IMR-90 (cell line): ENCODE results near the gene ZNF766. TPM values are rescaled to one million over a fixed set of nuclear protein-coding genes. Genes with fewer than 3 reads are reported as not detected.

ENCODE experiments used
- ATAC-seq: fragments of 200-7000 bp; cut with Tn5 transposase; 2 replicates; pipeline ENCODE4 v1.9.1; 2020; ENCODE audit warnings: low read depth, mild to moderate bottlenecking, moderate library complexity
- BruUV-seq: library from RNA; stranded (reverse); fragments of 400-500 nt; replicated peaks from 2 replicates; lab custom pipeline; 2021; lab: Mats Ljungman, UMichigan
- CTCF ChIA-PET: fragments of 300-600 bp; formaldehyde crosslinking; extraction: SDS; loops from one replicate; lab custom pipeline; 2021; ENCODE audit warnings: antibody characterized with exemption; lab: Yijun Ruan, JAX
- POLR2A ChIA-PET: fragments of 300-600 bp; sonication (Branson Sonifier 250); formaldehyde crosslinking; loops from one replicate; lab custom pipeline; 2022; ENCODE audit warnings: antibody characterized with exemption; ENCODE audit not compliant: unreplicated experiment; lab: Charles Lee
- DNase-seq: peaks from one replicate; pipeline ENCODE4 v3.0.0; 2013
- H2AFZ ChIP-seq: replicated peaks from 2 replicates; pipeline ENCODE3; 2013; ENCODE audit warnings: low read length, mild to moderate bottlenecking; ENCODE audit not compliant: poor library complexity
- H2AK5ac ChIP-seq: 2 replicates; pipeline ENCODE4 v1.6.1; 2013; ENCODE audit warnings: low read depth, low read length, inconsistent platforms
- H2AK9ac ChIP-seq: replicated peaks from 2 replicates; pipeline ENCODE3; 2013; ENCODE audit warnings: mild to moderate bottlenecking, low read depth, low read length, moderate library complexity; ENCODE audit not compliant: poor library complexity
- H2BK120ac ChIP-seq: 2 replicates; pipeline ENCODE4 v1.6.1; 2013; ENCODE audit warnings: low read depth, low read length, inconsistent platforms
- H2BK15ac ChIP-seq: 3 replicates; pipeline ENCODE4 v1.6.1; 2013; ENCODE audit warnings: low read depth, low read length, inconsistent platforms
- H2BK20ac ChIP-seq: 2 replicates; pipeline ENCODE4 v1.6.1; 2013; ENCODE audit warnings: low read depth, mild to moderate bottlenecking, inconsistent platforms, low read length, moderate library complexity
- H2BK5ac ChIP-seq: 2 replicates; pipeline ENCODE4 v1.6.1; 2013; ENCODE audit warnings: mild to moderate bottlenecking, low read depth, low read length, inconsistent platforms; ENCODE audit not compliant: poor library complexity, severe bottlenecking
- H3K14ac ChIP-seq: replicated peaks from 2 replicates; pipeline ENCODE4 v1.6.1; 2013; ENCODE audit warnings: low read depth, low read length, inconsistent platforms
- H3K18ac ChIP-seq: 2 replicates; pipeline ENCODE4 v1.6.1; 2013; ENCODE audit warnings: low read depth, low read length, control low read depth
- H3K23ac ChIP-seq: 2 replicates; pipeline ENCODE4 v1.6.1; 2013; ENCODE audit warnings: low read depth, low read length, inconsistent platforms
- H3K27ac ChIP-seq: 2 replicates; pipeline ENCODE4 v1.5.1; 2013; ENCODE audit warnings: mild to moderate bottlenecking, control low read depth, low read length; ENCODE audit not compliant: insufficient read depth
- H3K27me3 ChIP-seq: 2 replicates; pipeline ENCODE4 v1.6.1; 2013; ENCODE audit warnings: low read length; ENCODE audit not compliant: control insufficient read depth, insufficient read depth
- H3K36me3 ChIP-seq: 2 replicates; pipeline ENCODE4 v1.6.1; 2013; ENCODE audit warnings: low read length, mixed read lengths; ENCODE audit not compliant: control insufficient read depth, insufficient read depth
- H3K4ac ChIP-seq: 2 replicates; pipeline ENCODE4 v1.6.1; 2013; ENCODE audit warnings: low read depth, low read length, inconsistent platforms
- H3K4me1 ChIP-seq: 2 replicates; pipeline ENCODE4 v1.6.1; 2013; ENCODE audit warnings: low read length, mixed read lengths; ENCODE audit not compliant: control insufficient read depth, insufficient read depth
- H3K4me2 ChIP-seq: 2 replicates; pipeline ENCODE4 v1.6.1; 2013; ENCODE audit warnings: low read depth, mild to moderate bottlenecking, control low read depth, low read length, moderate library complexity
- H3K4me3 ChIP-seq: 2 replicates; pipeline ENCODE4 v1.5.1; 2013; ENCODE audit warnings: low read depth, mild to moderate bottlenecking, control low read depth, low read length, moderate library complexity; ENCODE audit not compliant: insufficient read depth
- H3K56ac ChIP-seq: 2 replicates; pipeline ENCODE4 v1.6.1; 2013; ENCODE audit warnings: low read length, inconsistent platforms; ENCODE audit not compliant: insufficient read depth; ENCODE audit errors: extremely low read depth
- H3K79me1 ChIP-seq, 2 experiments: 2 replicates each; pipeline ENCODE4 v1.6.1; 2013; ENCODE audit warnings: low read length in 2 of 2, inconsistent platforms in 1 of 2, low read depth in 1 of 2
- H3K9ac ChIP-seq: 2 replicates; pipeline ENCODE4 v1.6.1; 2013; ENCODE audit warnings: low read depth, low read length, control low read depth
- H3K9me1 ChIP-seq: 2 replicates; pipeline ENCODE4 v1.6.1; 2013; ENCODE audit warnings: low read length, inconsistent platforms; ENCODE audit not compliant: insufficient read depth
- H3K9me3 ChIP-seq: 2 replicates; pipeline ENCODE4 v1.6.1; 2013; ENCODE audit warnings: low read length; ENCODE audit not compliant: control insufficient read depth, insufficient read depth
- H4K20me1 ChIP-seq: 2 replicates; pipeline ENCODE4 v1.6.1; 2013; ENCODE audit warnings: low read length, inconsistent platforms; ENCODE audit not compliant: insufficient read depth
- H4K5ac ChIP-seq: 2 replicates; pipeline ENCODE4 v1.6.1; 2013; ENCODE audit warnings: mild to moderate bottlenecking, low read depth, low read length, control low read depth
- H4K8ac ChIP-seq, 2 experiments: 2 replicates each; pipeline ENCODE4 v1.6.1; 2013; ENCODE audit warnings: low read depth in 2 of 2, low read length in 2 of 2, control low read depth in 1 of 2, inconsistent platforms in 1 of 2
- H4K91ac ChIP-seq: 2 replicates; pipeline ENCODE4 v1.6.1; 2013; ENCODE audit warnings: low read depth, low read length, inconsistent platforms; ENCODE audit not compliant: insufficient read depth
- BHLHE40 ChIP-seq: fragments of 150-350 bp; IDR thresholded peaks from 2 replicates; pipeline ENCODE4 v1.6.1; 2016; ENCODE audit warnings: mild to moderate bottlenecking, low read depth, low read length
- CEBPB ChIP-seq: IDR thresholded peaks from 2 replicates; pipeline ENCODE4 v1.6.1; 2012; ENCODE audit warnings: low read depth, low read length, improper control_type of control experiment
- CHD1 ChIP-seq: IDR thresholded peaks from 2 replicates; pipeline ENCODE4 v1.6.1; 2012; ENCODE audit warnings: low read depth, low read length, improper control_type of control experiment
- FOS ChIP-seq: fragments of 150-350 bp; IDR thresholded peaks from 2 replicates; pipeline ENCODE4 v1.6.1; 2016; ENCODE audit warnings: low read depth, low read length
- MAFK ChIP-seq: IDR thresholded peaks from 2 replicates; pipeline ENCODE4 v1.6.1; 2012; ENCODE audit warnings: low read depth, low read length, improper control_type of control experiment
- MAZ ChIP-seq: IDR thresholded peaks from 2 replicates; pipeline ENCODE4 v1.6.1; 2012; ENCODE audit warnings: low read depth, mild to moderate bottlenecking, low read length, improper control_type of control experiment, moderate library complexity, borderline replicate concordance
- MXI1 ChIP-seq: IDR thresholded peaks from 2 replicates; pipeline ENCODE4 v1.6.1; 2012; ENCODE audit warnings: low read depth, mild to moderate bottlenecking, low read length, moderate library complexity, borderline replicate concordance
- NFE2L2 ChIP-seq: fragments of 150-350 bp; IDR thresholded peaks from 2 replicates; pipeline ENCODE4 v1.6.1; 2016; ENCODE audit warnings: low read depth, mild to moderate bottlenecking, low read length
- POLR2A ChIP-seq: IDR thresholded peaks from 2 replicates; pipeline ENCODE4 v1.6.1; 2012; ENCODE audit warnings: mild to moderate bottlenecking, low read depth, low read length
- RAD21 ChIP-seq: IDR thresholded peaks from 2 replicates; pipeline ENCODE4 v1.6.1; 2012; ENCODE audit warnings: low read length, improper control_type of control experiment
- RFX5 ChIP-seq: IDR thresholded peaks from 2 replicates; pipeline ENCODE4 v1.8.0; 2012; ENCODE audit warnings: low read depth, mild to moderate bottlenecking, low read length, moderate library complexity
- SMC3 ChIP-seq: fragments of 150-350 bp; IDR thresholded peaks from 2 replicates; pipeline ENCODE4 v1.6.1; 2016; ENCODE audit warnings: low read depth, mild to moderate bottlenecking, antibody characterized with exemption, low read length, moderate library complexity
- WGBS, 2 experiments: methylation state at CpG; one replicate each; pipeline versions ENCODE4 v1.1.5 to v1.1.7; 2013; ENCODE audit warnings: missing lambda C conversion rate in 2 of 2; ENCODE audit not compliant: insufficient read length in 1 of 2; ENCODE audit errors: extremely low coverage in 2 of 2; 5-methylcytosine and 5-hydroxymethylcytosine counted together
- dilution Hi-C: fragments of 300-500 bp; cut with HindIII; formaldehyde crosslinking; loops from one replicate; pipeline ENCODE4 v1.14.3; 2018; ENCODE audit warnings: low sequenced_read_pairs; ENCODE audit not compliant: unreplicated experiment
- in situ Hi-C: fragments of 300-500 bp; cut with MboI; formaldehyde crosslinking; loops from 3 replicates; pipeline ENCODE4 v1.14.3; 2019; ENCODE audit warnings: low sequenced_read_pairs, inconsistent platforms, mixed read lengths
- intact Hi-C: fragments of 100-400 bp; cut with micrococcal nuclease; formaldehyde crosslinking; loops from 2 replicates; pipeline ENCODE4 v1.10.0; 2022
- polyA plus RNA-seq, 3 experiments: library from polyadenylated mRNA; depleted of rRNA; stranded (reverse); fragments of >200 nt; gene quantifications; 2 replicates each; pipeline ENCODE4 v1.2.3, GENCODE V29; 2012; ENCODE audit warnings: low replicate concordance in 1 of 3
- total RNA-seq: library from RNA; depleted of rRNA; stranded (reverse); fragments of >200 nt; gene quantifications from 2 replicates; pipeline ENCODE4 v1.2.3, GENCODE V29; 2012
- TF ChIP-seq, protein P1 (sequence below): conservative IDR thresholded peaks from 2 replicates; pipeline ENCODE4 v1.5.1; 2012; ENCODE audit warnings: mild to moderate bottlenecking, low read depth, low read length, improper control_type of control experiment
- TF ChIP-seq, protein P2 (sequence below): fragments of 150-350 bp; IDR thresholded peaks from 2 replicates; pipeline ENCODE4 v1.6.1; 2016; ENCODE audit warnings: low read depth, mild to moderate bottlenecking, low read length, moderate library complexity, borderline replicate concordance
- TF ChIP-seq, protein P3 (sequence below): fragments of 150-350 bp; IDR thresholded peaks from 2 replicates; pipeline ENCODE4 v1.6.1; 2017; ENCODE audit warnings: mild to moderate bottlenecking, antibody characterized with exemption, low read length, low read depth

The ZNF766 gene
- total and polyA plus RNA-seq, 2 of the 4 experiments (the other 2 are of a cell fraction), result 4.9 to 20.4 TPM

DNA sequence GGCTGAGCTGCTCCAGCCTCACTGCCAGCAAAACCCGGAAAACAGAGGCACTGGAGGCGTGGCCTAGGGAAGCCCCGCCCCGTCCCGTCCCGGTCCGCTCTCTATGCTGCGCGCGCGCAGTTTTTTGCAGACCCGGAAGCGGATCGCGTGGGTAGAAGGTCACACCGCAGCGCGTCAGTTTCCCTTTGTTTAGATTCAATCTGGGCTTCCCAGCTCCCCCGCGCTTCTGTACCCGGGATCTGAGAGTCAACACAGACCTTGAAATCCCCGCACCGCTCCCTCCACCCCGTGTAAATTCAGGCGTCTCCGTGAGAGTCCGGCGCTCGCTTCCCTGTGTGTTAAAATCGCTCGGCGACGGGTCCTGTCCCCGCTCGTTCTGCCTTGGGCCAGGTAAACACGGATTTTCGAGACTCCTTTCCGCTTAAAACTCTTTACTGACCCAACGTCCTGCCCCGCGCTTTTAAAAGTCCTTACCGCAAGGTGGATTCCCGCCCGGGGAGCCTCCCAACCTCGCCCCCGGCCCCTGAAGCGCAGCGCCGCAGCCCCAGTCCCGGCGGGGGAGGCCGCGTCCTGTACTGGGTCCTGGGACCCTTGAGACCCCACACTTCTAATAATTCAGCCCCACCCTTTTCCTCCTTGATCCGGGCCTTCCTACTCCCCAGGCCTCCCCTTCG lies 66.9 kb downstream of the ZNF766 start, which contains the start of gene ZNF610:
ZNF610 (plus strand) TSS at position 127 of the 674 bp plus-strand sequence. CDS start 12,930 bp downstream, outside the sequence.
- BruUV-seq, result no TSS peak
- no peak for TF ChIP-seq CEBPB
- peak; percentile 54 for TF ChIP-seq MXI1
- no peak for TF ChIP-seq NFE2L2
- TF ChIP-seq POLR2A, result peak; percentile 87
- TF ChIP-seq, protein P1, sequence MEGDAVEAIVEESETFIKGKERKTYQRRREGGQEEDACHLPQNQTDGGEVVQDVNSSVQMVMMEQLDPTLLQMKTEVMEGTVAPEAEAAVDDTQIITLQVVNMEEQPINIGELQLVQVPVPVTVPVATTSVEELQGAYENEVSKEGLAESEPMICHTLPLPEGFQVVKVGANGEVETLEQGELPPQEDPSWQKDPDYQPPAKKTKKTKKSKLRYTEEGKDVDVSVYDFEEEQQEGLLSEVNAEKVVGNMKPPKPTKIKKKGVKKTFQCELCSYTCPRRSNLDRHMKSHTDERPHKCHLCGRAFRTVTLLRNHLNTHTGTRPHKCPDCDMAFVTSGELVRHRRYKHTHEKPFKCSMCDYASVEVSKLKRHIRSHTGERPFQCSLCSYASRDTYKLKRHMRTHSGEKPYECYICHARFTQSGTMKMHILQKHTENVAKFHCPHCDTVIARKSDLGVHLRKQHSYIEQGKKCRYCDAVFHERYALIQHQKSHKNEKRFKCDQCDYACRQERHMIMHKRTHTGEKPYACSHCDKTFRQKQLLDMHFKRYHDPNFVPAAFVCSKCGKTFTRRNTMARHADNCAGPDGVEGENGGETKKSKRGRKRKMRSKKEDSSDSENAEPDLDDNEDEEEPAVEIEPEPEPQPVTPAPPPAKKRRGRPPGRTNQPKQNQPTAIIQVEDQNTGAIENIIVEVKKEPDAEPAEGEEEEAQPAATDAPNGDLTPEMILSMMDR, result no peak
- TF ChIP-seq MAFK, result no peak
- TF ChIP-seq RAD21, result no peak
- TF ChIP-seq CHD1, result no peak
- no peak for TF ChIP-seq RFX5
- TF ChIP-seq, protein P2, sequence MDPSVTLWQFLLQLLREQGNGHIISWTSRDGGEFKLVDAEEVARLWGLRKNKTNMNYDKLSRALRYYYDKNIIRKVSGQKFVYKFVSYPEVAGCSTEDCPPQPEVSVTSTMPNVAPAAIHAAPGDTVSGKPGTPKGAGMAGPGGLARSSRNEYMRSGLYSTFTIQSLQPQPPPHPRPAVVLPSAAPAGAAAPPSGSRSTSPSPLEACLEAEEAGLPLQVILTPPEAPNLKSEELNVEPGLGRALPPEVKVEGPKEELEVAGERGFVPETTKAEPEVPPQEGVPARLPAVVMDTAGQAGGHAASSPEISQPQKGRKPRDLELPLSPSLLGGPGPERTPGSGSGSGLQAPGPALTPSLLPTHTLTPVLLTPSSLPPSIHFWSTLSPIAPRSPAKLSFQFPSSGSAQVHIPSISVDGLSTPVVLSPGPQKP, result no peak
- no peak for TF ChIP-seq FOS
- no peak for TF ChIP-seq SMC3
- TF ChIP-seq BHLHE40, result no peak
- TF ChIP-seq MAZ, result peak; percentile 40; the same call in 1 of the 2 replicates
- TF ChIP-seq, protein P3, sequence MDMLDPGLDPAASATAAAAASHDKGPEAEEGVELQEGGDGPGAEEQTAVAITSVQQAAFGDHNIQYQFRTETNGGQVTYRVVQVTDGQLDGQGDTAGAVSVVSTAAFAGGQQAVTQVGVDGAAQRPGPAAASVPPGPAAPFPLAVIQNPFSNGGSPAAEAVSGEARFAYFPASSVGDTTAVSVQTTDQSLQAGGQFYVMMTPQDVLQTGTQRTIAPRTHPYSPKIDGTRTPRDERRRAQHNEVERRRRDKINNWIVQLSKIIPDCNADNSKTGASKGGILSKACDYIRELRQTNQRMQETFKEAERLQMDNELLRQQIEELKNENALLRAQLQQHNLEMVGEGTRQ, result no peak

More for the DNA sequence above, 66.9 kb downstream of the ZNF766 start, which contains the start of gene ZNF610:
- in situ Hi-C loops, result no loop called here
- Histone ChIP-seq H2BK5ac (peak within 1 kb of the TSS; percentile 18), H3K79me1 (peaks cover 0 to 8% of the 10 kb centered on the region in 2 experiments; a peak in 1 of 4 replicates), H2AFZ (peak within 1 kb of the TSS; percentile 83), H3K27me3 (no peaks in the 10 kb centered on the region), H4K8ac (peak within 1 kb of the TSS; percentile 83 to 88), H3K9me3 (peaks cover 18% of the 10 kb centered on the region), H3K4me1 (peaks cover 2% of the 10 kb centered on the region; the same call in 1 of the 2 replicates), H3K56ac (no peak within 1 kb of the TSS), H3K14ac (peak within 1 kb of the TSS; percentile 85; the same call in 1 of the 2 replicates), H3K18ac (peak within 1 kb of the TSS; percentile 35; the same call in 1 of the 2 replicates), H3K23ac (peak within 1 kb of the TSS; percentile 73), H4K20me1 (no peaks in the 10 kb centered on the region), H3K4me3 (peak within 1 kb of the TSS; percentile 86), H3K36me3 (peaks cover 3% of the 10 kb centered on the region), H3K4ac (peak within 1 kb of the TSS; percentile 79), H4K91ac (peak within 1 kb of the TSS; percentile 62), H2BK20ac (no peak within 1 kb of the TSS), H4K5ac (peak within 1 kb of the TSS; percentile 75), H3K27ac (peak within 1 kb of the TSS; percentile 74), H2BK120ac (no peak within 1 kb of the TSS), H3K9me1 (no peaks in the 10 kb centered on the region), H3K4me2 (peak within 1 kb of the TSS; percentile 97), H2AK5ac (peak within 1 kb of the TSS; percentile 74; the same call in 1 of the 2 replicates), H2AK9ac (peak within 1 kb of the TSS; percentile 84), H2BK15ac (no peak within 1 kb of the TSS), H3K9ac (peak within 1 kb of the TSS; percentile 99)
- CTCF ChIA-PET, result no interaction called here
- DNase-seq (peak; percentile 88), ATAC-seq (peak; percentile 99)
- dilution Hi-C loops, result no loop called here
- intact Hi-C loops, result no loop called here
- 3% methylated on average over 27 of the region's 55 CpGs; no CpG with 5 or more reads in 1 of the 2 experiments for WGBS, 2 experiments
- POLR2A ChIA-PET, result no interaction called here
